Stomach smooth muscle (tissue), 2 donors: ENCODE results near the gene ERBB2.

Experiments
- H3K27ac ChIP-seq: one replicate; pipeline ENCODE4 v1.7.0; 2013; ENCODE audit warnings: mild to moderate bottlenecking, low read length, inconsistent platforms
- H3K27me3 ChIP-seq, 2 donors: one replicate each; pipeline ENCODE4 v1.7.0; 2013; ENCODE audit warnings: low read length in 2 of 2; ENCODE audit not compliant: insufficient read depth in 2 of 2, control insufficient read depth in 1 of 2
- H3K36me3 ChIP-seq, 2 donors: one replicate each; pipeline ENCODE4 v1.7.0; 2013; ENCODE audit warnings: low read length in 2 of 2; ENCODE audit not compliant: control insufficient read depth in 2 of 2, insufficient read depth in 2 of 2
- H3K4me1 ChIP-seq: one replicate; pipeline ENCODE4 v1.7.0; 2013; ENCODE audit warnings: low read length; ENCODE audit not compliant: control insufficient read depth, insufficient read depth
- H3K4me3 ChIP-seq, 2 donors: one replicate each; pipeline ENCODE4 v1.7.0; 2013; ENCODE audit warnings: low read length in 2 of 2
- H3K9ac ChIP-seq, 2 donors: one replicate each; pipeline ENCODE4 v1.7.0; 2013; ENCODE audit warnings: low read length in 2 of 2, mild to moderate bottlenecking in 1 of 2
- H3K9me3 ChIP-seq, 2 donors: one replicate each; pipeline ENCODE4 v1.7.0; 2013; ENCODE audit warnings: low read length in 2 of 2; ENCODE audit not compliant: control insufficient read depth in 2 of 2
- donor health status: healthy.
- donor health status: Pancreatic carcinoma.

Gene ERBB2

DNA sequence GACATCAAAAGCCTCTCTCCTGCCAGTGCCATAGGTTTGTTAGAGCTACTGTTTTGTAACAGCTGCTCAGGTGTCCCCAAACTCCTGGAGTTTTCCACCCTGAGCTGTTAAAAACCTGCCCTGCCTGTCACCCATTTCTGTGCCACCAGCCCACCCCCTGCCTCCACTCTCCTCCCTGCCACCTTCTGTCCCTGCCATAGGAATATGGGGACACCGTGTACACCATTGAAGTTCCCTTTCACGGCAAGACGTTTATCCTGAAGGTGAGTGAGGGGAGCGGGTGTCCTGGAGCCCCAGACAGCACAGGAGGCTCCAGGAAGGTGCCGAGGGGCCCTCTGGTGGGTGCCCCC lies 39.9 kb upstream of the ERBB2 start:
- H3K36me3 ChIP-seq = peaks cover 21 to 22% of the 10 kb centered on the region in 2 donors
- no peak overlapping the region for H3K27ac ChIP-seq
- H3K27me3 ChIP-seq = no peaks in the 10 kb centered on the region
- no peaks in the 10 kb centered on the region for H3K9me3 ChIP-seq
- peaks cover 8% of the 10 kb centered on the region for H3K4me1 ChIP-seq
- H3K4me3 ChIP-seq = no peak overlapping the region
- no peak overlapping the region for H3K9ac ChIP-seq

DNA sequence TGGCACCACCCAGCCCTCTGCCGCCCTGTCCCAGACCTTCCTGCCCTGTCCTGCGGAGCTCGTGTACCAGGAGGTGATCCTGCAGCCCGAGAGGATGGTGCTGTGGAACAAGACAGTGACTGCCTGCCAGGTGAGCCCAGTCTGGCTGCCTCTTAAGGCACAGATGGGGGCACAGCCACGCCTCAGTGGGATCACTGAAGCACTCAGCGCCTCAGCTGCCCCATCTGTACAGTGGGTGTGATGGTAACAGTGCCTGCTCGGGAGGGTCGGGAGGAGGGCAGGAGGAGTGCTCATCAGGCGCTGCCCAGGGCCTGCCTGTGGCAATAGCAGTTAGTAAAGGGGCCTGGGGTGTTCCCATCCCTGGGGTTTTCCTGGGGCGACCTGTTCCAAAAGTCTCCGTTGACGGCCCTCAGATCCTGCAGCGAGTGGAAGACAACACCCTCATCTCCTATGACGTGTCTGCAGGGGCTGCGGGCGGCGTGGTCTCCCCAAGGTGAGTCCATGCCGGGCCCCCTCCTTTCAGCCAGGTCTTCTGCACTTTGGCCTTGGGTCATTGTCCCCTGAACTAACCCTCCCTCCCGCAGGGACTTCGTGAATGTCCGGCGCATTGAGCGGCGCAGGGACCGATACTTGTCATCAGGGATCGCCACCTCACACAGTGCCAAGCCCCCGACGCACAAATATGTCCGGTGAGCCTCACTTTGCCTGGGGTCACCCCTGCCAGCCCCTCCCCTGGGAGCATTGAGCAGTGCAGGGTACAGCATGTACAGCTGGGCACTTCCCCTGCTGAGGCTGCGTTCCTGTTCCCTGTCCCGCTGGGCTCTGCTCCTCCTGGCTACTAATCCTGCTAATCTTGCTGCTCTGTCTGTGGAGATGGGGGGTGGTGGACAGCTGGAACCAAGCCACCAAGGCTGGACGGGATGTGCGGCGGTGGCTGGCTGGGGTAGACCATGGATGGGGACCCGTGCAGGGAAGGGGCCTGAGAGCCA lies 39.2 kb upstream of the ERBB2 start:
- Histone ChIP-seq H3K9me3 (no peaks in the 10 kb centered on the region), H3K9ac (no peak overlapping the region), H3K36me3 (peaks cover 21 to 22% of the 10 kb centered on the region in 2 donors), H3K4me3 (no peak overlapping the region), H3K4me1 (peaks cover 10% of the 10 kb centered on the region), H3K27me3 (peaks cover 1 to 2% of the 10 kb centered on the region in 2 donors), H3K27ac (no peak overlapping the region)

DNA sequence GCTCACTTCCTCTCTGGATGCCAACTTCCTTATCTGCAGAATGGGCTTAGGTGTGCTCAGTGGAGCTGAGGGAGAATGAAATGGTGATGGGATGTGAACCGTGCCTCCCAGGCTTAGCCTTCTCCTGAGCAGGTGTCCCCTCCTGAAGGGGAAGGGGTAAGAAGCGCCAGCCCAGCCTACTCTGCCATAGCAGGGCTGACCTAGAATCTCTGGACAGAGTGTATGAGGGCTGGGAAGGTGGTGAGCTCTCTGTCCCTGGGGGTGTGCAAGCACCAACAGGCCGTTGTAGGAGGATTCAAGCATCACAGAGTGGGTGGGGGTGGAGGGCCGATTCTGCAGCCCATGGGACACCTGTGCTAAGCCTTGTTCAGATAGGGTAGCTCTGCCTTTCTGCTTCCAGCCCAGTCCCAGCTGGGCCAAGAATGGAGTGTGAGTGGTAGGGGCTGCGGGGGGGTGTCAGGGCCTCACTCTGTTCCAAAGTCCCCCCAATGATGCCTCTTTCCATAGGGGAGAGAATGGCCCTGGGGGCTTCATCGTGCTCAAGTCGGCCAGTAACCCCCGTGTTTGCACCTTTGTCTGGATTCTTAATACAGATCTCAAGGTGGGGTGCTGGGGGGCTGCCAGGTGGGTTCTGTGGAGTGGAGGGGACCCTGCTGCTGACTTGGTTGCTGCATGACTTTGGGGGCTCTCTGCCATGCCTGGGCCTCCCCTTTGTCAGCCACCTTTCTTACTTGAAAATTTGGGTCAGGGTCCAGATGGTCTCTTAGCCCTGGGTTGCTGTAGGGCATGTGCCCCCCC lies 37.9 kb upstream of the ERBB2 start:
- no peak overlapping the region for H3K27ac ChIP-seq
- H3K4me1 ChIP-seq = peaks cover 19% of the 10 kb centered on the region
- H3K4me3 ChIP-seq = no peak overlapping the region
- H3K36me3 ChIP-seq = peaks cover 21 to 22% of the 10 kb centered on the region in 2 donors
- H3K9me3 ChIP-seq = no peaks in the 10 kb centered on the region
- no peak overlapping the region for H3K9ac ChIP-seq
- H3K27me3 ChIP-seq = peaks cover 12 to 13% of the 10 kb centered on the region in 2 donors

DNA sequence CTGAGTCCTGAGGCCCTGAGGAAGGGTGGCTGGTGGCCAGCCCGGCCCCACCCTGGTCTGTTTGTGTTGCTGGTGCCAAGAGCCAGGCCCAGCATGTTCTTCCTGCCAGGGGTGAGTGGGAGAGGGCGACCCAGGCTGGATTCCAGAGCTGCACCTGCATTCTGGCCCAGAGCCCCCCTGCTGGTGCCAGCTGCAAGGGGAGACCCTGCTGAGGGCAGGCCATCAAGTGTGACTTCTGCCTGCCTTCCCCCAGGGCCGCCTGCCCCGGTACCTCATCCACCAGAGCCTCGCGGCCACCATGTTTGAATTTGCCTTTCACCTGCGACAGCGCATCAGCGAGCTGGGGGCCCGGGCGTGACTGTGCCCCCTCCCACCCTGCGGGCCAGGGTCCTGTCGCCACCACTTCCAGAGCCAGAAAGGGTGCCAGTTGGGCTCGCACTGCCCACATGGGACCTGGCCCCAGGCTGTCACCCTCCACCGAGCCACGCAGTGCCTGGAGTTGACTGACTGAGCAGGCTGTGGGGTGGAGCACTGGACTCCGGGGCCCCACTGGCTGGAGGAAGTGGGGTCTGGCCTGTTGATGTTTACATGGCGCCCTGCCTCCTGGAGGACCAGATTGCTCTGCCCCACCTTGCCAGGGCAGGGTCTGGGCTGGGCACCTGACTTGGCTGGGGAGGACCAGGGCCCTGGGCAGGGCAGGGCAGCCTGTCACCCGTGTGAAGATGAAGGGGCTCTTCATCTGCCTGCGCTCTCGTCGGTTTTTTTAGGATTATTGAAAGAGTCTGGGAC lies 37.1 kb upstream of the ERBB2 start:
- Histone ChIP-seq H3K4me3 (no peak overlapping the region), H3K27me3 (peaks cover 16 to 21% of the 10 kb centered on the region in 2 donors), H3K4me1 (peaks cover 20% of the 10 kb centered on the region), H3K9me3 (no peaks in the 10 kb centered on the region), H3K36me3 (peaks cover 18 to 21% of the 10 kb centered on the region in 2 donors), H3K27ac (no peak overlapping the region), H3K9ac (no peak overlapping the region)

- Histone ChIP-seq H3K27me3 (peaks cover 16 to 27% of the 10 kb centered on the region in 2 donors), H3K9me3 (no peaks in the 10 kb centered on the region), H3K4me3 (no peak overlapping the region), H3K27ac (no peak overlapping the region), H3K9ac (no peak overlapping the region), H3K36me3 (peaks cover 14 to 17% of the 10 kb centered on the region in 2 donors), H3K4me1 (peaks cover 25% of the 10 kb centered on the region)
These were observed 36.5 kb upstream of the ERBB2 start for GRCh38 chr17:39663340-39663687.

DNA sequence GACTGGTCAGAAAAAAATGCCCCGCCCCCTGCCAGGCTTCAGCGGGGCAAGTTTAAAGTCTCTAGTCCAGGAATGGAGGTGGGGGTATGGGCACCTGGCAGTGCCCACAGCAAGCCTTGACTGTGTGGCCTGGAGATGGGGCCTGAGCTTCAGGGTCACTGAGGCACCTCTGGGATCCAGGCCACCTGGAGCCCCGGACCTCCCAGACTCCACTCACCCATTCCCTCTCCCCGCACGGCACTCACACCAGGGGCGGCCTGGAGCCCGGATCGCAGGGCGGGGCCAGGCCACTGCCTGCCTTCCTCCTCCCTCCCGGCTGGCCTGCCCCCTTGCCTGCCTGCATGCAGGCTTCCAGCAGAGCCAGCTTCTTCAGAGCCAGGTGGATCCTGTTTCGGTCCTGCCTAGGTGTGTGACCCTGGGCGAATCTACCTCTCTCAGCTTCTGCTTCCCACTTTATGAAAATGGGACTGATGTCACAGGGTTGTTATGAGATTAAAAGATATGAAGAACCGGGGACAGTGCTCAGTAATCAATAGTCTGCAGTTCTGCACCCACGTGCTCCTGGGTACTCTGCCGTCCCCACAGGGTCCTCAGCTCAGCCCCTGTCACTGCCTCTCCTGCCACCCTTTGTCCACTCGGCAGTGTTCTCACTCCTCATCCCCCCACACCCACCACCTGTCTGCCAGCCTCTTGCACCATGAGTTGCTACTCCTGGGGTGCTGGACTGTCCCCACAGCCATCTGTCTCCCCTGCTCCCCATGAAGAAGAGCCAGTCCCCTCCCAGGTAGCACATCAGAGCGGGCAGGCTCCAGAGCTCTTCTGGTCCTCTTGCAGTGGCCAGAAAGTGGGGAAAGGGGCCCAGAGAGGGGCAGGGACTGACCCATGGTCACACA lies 35.9 kb upstream of the ERBB2 start:
- Histone ChIP-seq H3K36me3 (peaks cover 9 to 13% of the 10 kb centered on the region in 2 donors), H3K9ac (no peak overlapping the region), H3K27me3 (peaks cover 19 to 32% of the 10 kb centered on the region in 2 donors), H3K4me3 (no peak overlapping the region), H3K27ac (no peak overlapping the region), H3K4me1 (peaks cover 29% of the 10 kb centered on the region), H3K9me3 (no peaks in the 10 kb centered on the region)

DNA sequence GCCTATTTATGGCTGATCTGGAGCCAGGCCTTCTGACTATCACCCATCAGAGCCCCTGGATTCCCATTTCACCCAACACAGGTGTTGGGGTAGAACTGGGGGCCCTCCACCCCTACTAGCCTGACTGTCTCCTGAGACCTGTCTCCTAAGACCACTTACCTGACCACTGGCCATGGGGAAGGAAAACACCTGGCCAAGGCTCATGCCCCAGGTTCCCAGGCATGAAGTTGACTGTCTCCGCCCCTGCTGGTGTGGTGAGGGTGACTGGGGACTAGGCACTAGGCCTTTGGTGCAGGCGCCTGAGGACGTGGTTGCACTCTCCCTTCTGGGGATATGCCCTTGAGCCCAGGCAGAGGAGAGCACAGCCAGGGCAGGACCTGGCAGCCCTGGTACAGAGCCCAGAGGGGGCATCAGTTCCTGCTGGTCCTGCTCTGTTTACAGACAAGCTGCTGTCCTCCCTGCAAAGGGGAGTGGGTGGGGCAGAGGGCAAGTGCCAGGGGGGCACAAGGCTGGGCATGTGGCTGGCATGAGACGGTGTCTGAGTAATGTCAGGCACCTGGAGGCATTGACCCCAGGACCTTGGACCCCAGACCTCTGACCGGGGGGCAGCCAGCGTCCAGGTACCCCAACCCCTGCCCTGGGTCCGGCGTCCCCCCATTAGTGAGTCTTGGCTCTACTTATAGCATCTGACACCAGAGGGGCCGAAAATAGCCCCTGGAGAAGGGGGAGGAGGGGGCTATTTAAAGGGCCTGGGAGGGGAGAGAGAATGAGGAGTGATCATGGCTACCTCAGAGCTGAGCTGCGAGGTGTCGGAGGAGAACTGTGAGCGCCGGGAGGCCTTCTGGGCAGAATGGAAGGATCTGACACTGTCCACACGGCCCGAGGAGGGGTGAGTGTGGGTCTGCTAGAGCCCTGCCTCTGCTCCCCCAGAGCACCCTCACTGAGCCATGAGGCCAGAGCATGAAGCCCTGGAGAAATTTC lies 35.0 kb upstream of the ERBB2 start, which contains the start of gene TCAP:
TCAP (plus strand) TSS at position 769 of the 981 bp plus-strand sequence; CDS start at position 780, 11 bp downstream.
- Histone ChIP-seq H3K9me3 (no peaks in the 10 kb centered on the region), H3K27ac (no peak within 1 kb of the TSS), H3K9ac (no peak within 1 kb of the TSS), H3K36me3 (peaks cover 7 to 13% of the 10 kb centered on the region in 2 donors), H3K27me3 (peaks cover 27 to 40% of the 10 kb centered on the region in 2 donors), H3K4me1 (peaks cover 29% of the 10 kb centered on the region), H3K4me3 (no peak within 1 kb of the TSS)

- H3K36me3 ChIP-seq = peaks cover 0 to 8% of the 10 kb centered on the region in 2 donors
- H3K9me3 ChIP-seq = no peaks in the 10 kb centered on the region
- peaks cover 36 to 49% of the 10 kb centered on the region in 2 donors for H3K27me3 ChIP-seq
- H3K9ac ChIP-seq = no peak overlapping the region
- H3K4me1 ChIP-seq = peaks cover 26% of the 10 kb centered on the region
- H3K27ac ChIP-seq = no peak overlapping the region
- no peak overlapping the region for H3K4me3 ChIP-seq
These were observed 34.1 kb upstream of the ERBB2 start for GRCh38 chr17:39665642-39666224.

- Histone ChIP-seq H3K9me3 (no peaks in the 10 kb centered on the region), H3K9ac (no peak overlapping the region), H3K4me3 (no peak overlapping the region), H3K27me3 (peaks cover 41 to 50% of the 10 kb centered on the region in 2 donors), H3K27ac (no peak overlapping the region), H3K36me3 (peaks cover 0 to 5% of the 10 kb centered on the region in 2 donors), H3K4me1 (peaks cover 26% of the 10 kb centered on the region)
These were observed 33.6 kb upstream of the ERBB2 start for GRCh38 chr17:39666231-39666600.
